Activated T-cell treated with anti-CD3 and anti-CD28 coated beads, Interleukin-2, amount 50 U/mL, for 4 hours (primary cell): ENCODE results near the gene FOSL1. TPM values are rescaled to one million over a fixed set of nuclear protein-coding genes. Genes with fewer than 3 reads are reported as not detected.

ENCODE experiments used
- ATAC-seq, 2 donors: fragments of 200-7000 bp; cut with Tn5 transposase; one replicate each; pipeline ENCODE4 v1.10.0; 2021
- DNase-seq: peaks from one replicate; pipeline ENCODE4 v3.0.0-alpha.2; 2020
- H3K27me3 Mint-ChIP-seq: one replicate; pipeline ENCODE4 v1.8.0; 2021; ENCODE audit warnings: low read depth, mixed read lengths
- H3K36me3 Mint-ChIP-seq: one replicate; pipeline ENCODE4 v1.8.0; 2022; ENCODE audit warnings: mixed read lengths; ENCODE audit not compliant: insufficient read depth
- H3K4me1 Mint-ChIP-seq: one replicate; pipeline ENCODE4 v1.8.0; 2021; ENCODE audit warnings: low read depth, mixed read lengths
- H3K4me3 Mint-ChIP-seq: one replicate; pipeline ENCODE4 v1.8.0; 2021; ENCODE audit warnings: mild to moderate bottlenecking, moderate library complexity, mixed read lengths
- H3K9me3 Mint-ChIP-seq: one replicate; pipeline ENCODE4 v1.8.0; 2021; ENCODE audit warnings: mixed read lengths
- total RNA-seq, 3 donors: library from RNA; stranded (reverse); gene quantifications; one replicate each; pipeline ENCODE4 v1.2.1, GENCODE V29; 2021

The FOSL1 gene
- total RNA-seq, 3 donors from 2014 or later: 75.6 to 77.2 (median 76.9) TPM

DNA sequence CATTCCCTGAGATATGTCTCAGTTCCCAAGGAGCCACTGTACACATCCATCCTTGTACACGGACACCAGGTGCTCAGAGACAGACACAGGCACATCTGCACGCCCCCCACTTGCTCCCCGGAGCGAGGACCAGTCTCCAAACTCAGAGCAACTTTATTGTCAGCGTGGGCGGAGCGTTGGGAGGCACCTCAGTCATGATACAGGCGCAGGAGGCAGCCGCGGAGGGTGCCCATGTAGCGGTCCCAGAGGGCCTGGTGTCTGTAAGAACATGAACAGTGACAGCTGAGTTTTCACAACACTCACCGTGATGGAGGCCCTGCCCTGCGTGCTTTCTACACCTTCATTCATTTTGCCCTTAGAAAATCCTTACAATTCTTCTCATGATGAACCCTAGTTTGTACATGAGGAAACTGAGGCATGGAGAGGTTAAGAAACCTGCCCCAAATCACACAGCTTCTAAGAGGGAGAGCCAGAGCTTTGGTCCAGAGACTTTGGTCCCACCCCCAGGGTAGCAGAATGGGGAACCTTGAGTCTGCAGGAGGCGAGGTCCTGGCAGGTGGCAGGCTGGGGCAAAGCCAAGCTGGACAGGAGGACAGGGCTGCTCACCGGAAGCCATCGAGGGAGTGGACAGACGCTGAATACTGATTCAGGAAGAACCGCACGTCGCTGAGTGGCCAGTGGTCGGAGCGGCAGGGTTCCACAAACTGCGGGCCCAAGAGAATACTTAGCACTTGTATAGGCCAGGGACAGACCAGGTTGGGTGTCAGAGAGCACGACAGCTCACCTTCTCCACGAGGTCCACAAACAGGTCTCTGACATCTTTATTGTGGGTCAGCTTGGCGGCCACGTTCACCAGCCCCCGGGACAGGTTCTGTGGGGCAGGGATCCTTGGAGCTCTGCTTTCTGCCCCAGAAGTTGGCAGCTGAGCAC, 16.1 kb downstream of the FOSL1 start:
- H3K4me1 Mint-ChIP-seq: peaks cover 49% of the 10 kb centered on the region
- DNase-seq (no peak), ATAC-seq (no peak)
- no peaks in the 10 kb centered on the region for H3K27me3 Mint-ChIP-seq
- no peak overlapping the region for H3K4me3 Mint-ChIP-seq
- peaks cover 15% of the 10 kb centered on the region for H3K36me3 Mint-ChIP-seq
- H3K9me3 Mint-ChIP-seq: no peaks in the 10 kb centered on the region

DNA sequence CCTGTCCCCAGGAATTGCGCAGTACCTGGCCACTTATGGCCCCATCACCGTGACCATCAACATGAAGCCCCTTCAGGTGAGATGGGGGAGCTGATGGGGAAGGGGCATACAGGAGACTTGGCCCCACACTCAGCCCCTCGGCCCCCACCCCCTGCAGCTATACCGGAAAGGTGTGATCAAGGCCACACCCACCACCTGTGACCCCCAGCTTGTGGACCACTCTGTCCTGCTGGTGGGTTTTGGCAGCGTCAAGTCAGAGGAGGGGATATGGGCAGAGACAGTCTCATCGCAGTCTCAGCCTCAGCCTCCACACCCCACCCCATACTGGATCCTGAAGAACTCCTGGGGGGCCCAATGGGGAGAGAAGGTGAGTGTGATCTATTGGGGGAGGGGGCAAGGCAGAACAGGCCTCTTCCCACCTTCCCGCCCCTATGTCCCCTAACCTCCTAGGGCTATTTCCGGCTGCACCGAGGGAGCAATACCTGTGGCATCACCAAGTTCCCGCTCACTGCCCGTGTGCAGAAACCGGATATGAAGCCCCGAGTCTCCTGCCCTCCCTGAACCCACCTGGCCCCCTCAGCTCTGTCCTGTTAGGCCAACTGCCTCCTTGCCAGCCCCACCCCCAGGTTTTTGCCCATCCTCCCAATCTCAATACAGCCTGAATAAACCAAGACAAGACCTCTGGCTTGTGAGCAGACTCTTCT, 17.0 kb downstream of the FOSL1 start:
- Mint-ChIP-seq H3K4me1 (peaks cover 48% of the 10 kb centered on the region), H3K4me3 (no peak overlapping the region), H3K36me3 (peaks cover 15% of the 10 kb centered on the region), H3K27me3 (no peaks in the 10 kb centered on the region), H3K9me3 (no peaks in the 10 kb centered on the region)
- DNase-seq (no peak), ATAC-seq (no peak)

DNA sequence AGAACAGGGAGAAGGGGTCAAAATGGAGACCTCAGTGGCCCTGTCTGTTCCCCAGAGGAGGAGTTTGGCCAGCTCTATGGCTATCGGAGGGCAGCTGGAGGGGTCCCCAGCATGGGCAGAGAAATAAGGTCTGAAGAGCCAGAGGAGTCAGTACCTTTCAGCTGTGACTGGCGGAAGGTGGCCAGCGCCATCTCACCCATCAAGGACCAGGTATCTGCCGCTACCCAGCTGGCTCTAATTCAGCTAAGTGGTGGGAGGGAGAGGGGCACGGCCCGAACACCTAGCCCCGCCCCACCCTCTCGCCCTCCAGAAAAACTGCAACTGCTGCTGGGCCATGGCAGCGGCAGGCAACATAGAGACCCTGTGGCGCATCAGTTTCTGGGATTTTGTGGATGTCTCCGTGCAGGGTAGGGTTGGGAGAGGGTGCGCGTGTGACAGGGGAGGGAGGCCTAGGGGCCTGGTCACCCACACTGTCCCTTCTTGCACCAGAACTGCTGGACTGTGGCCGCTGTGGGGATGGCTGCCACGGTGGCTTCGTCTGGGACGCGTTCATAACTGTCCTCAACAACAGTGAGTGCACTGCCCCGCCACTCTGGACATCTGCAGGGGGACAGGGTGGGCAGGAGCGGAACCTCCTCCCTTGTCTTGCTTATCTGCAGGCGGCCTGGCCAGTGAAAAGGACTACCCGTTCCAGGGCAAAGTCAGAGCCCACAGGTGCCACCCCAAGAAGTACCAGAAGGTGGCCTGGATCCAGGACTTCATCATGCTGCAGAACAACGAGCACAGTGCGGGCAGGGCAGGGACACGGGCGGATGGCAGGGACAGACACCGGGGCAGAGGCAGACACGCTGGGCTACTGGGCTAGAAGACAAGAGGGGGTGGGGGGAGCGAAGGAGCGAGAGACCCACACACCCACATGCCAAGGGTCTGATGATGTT, 17.8 kb downstream of the FOSL1 start:
- Mint-ChIP-seq H3K4me3 (no peak overlapping the region), H3K27me3 (no peaks in the 10 kb centered on the region), H3K4me1 (peaks cover 48% of the 10 kb centered on the region), H3K36me3 (peaks cover 15% of the 10 kb centered on the region), H3K9me3 (no peaks in the 10 kb centered on the region)
- DNase-seq (no peak), ATAC-seq (no peak)

DNA sequence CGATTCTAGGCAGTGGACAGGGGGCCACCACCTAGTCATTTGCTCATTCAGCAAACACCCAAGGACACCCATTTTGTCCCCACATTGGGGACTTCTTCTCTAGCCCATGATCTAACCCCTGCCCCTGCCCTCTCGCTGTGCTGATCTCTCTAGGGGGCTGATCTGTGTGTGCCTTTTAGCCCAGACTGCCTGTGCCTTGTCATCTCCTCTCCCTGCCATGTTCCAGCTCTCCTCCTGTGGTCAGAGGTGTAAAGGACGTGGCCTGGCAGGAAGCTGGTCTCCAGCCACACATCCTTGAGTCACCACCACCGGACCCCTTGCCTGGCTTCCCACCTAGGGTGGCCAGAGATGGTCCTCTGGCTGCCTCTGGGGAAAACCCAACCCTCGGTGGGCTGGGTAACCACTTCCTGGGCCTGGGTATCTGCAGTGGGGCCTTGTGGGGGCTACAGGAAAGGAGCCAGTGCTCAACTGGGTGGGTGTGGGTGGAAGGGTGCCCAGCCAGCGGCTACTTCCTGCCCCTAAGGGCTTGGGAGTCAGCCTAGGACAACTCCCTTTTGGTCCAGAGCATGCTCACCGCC, 19.3 kb downstream of the FOSL1 start:
- no peak for DNase-seq
- peak in 1 of 2 donors; percentile 5 for ATAC-seq
- Mint-ChIP-seq H3K4me3 (peak overlapping the region; percentile 71), H3K27me3 (no peaks in the 10 kb centered on the region), H3K36me3 (peaks cover 8% of the 10 kb centered on the region), H3K9me3 (no peaks in the 10 kb centered on the region), H3K4me1 (peaks cover 43% of the 10 kb centered on the region)

DNA sequence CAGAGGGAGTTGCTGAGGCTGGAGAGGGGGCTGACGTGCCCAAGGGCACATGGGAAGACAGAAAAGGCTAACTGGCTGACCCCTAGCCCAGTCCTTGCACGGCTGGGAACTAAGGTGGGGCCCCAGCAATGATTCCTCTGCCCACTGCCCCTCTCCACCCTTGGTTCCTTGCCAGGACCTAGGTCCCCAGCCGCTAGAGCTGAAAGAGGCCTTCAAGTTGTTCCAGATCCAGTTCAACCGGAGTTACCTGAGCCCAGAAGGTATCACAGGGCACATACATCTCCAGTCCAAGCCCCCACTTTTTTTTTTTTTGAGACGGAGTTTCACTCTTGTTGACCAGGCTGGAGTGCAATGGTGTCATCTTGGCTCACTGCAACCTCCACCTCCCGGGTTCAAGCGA, 20.2 kb downstream of the FOSL1 start:
- DNase-seq (no peak), ATAC-seq (no peak)
- Mint-ChIP-seq H3K4me3 (peak overlapping the region; percentile 71), H3K4me1 (peaks cover 43% of the 10 kb centered on the region), H3K27me3 (no peaks in the 10 kb centered on the region), H3K36me3 (peaks cover 8% of the 10 kb centered on the region), H3K9me3 (no peaks in the 10 kb centered on the region)

DNA sequence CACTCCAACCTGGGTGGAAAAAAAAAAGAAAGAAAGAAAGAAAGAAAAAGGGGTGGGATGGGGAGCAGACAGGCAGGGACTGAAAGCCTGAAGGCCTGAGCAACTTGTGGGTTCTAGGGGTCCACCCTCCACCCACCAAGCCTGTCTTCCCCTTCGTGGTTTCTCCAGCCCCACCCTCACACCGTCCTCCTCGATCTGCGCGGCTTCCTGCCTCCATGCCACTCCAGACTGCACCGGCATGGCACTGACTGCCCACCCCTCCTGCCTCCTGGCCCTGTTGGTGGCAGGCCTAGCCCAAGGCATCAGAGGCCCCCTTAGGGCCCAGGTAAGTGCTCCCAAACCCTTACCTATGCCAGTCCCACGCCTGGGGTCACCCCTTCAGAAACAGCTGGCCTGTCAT, 20.6 kb downstream of the FOSL1 start, which contains the start of gene CTSW:
CTSW (plus strand) TSS at position 221 of the 400 bp plus-strand sequence; CDS start at position 239, 18 bp downstream.
- no peak for DNase-seq
- peak; percentile 61 to 65 for ATAC-seq
- Mint-ChIP-seq H3K36me3 (peaks cover 7% of the 10 kb centered on the region), H3K4me3 (peak within 1 kb of the TSS; percentile 71), H3K27me3 (no peaks in the 10 kb centered on the region), H3K9me3 (no peaks in the 10 kb centered on the region), H3K4me1 (peaks cover 41% of the 10 kb centered on the region)

DNA sequence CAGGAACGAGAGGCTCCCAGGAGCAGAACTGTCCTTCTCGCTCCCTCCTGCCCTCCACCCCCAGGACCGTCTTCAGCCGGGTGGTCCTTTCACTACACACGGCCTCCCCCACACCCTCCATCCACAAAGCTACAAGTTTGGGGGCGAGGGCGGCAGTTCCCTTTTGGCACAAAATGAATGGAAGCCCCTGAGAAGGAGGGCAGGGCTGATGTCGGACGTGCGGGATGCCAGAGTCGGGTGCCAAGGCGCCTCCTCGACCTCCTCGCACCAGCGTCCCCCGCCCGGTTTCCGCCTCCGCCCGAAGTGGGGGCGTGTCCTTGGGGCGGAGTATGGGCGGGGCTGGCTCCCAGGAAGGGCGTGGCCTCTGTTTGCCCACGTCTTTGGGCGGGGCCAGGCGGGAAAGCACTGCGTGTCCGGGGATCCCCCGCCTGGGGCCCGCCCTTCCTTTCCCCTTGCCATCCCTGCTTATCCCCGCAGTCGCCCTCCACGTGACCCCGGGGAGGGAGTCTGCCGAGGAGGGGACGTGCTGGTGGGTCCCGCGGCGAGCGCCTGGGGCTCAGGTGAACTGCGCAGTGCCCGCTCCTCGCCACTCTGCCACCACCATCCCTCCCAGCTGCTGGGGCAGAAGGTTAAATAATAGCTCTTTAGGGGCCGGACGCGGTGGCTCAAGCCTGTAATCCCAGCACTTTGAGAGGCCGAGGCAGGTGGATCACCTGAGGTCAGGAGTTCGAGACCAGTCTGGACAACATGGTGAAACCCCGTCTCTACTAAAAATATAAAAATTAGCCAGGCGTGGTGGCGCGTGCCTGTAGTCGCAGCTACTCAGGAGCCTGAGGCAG, 26.7 kb downstream of the FOSL1 start:
- Mint-ChIP-seq H3K27me3 (no peaks in the 10 kb centered on the region), H3K4me3 (peak overlapping the region; percentile 84), H3K9me3 (no peaks in the 10 kb centered on the region), H3K4me1 (peaks cover 26% of the 10 kb centered on the region), H3K36me3 (no peaks in the 10 kb centered on the region)
- DNase-seq: peak; percentile 97
- peak; percentile 87 to 88 for ATAC-seq

DNA sequence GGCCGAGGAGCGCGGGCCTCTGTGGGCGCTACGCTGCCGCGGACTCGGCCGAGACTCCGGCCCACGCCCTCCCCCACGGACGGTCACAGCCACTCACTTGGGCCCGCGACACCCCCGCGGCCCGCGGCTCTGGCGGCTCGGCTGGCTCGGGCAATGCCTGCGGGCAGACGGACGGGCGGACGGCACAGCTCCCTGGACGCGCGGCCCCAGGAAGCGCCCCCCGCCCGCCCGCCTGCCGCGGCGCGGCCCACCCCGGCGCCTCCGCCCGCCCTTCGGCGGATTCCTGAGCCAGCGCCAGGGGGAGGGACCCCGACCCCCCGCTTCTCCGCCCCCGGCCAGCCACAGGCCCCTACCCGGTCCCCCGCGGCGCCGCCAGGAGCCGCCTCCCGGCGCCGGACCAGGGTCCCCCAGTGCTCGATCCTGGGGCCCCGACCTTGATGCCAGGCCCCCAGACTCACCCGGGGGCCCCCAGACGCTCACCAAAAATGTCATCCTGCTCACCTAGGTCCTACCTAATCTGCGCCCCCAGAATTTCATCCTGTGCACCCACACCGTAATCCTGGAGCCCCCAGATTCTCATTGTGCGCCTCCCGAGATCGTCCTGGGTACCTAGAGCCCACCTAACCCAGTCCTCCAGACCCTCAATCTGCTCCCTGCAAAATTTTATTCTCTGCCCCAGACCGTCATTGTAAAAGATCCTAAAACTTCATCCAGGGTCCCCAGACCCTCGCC, 27.4 kb downstream of the FOSL1 start, which contains the start of gene EFEMP2:
EFEMP2 (minus strand) TSS at position 215 of the 732 bp plus-strand sequence. CDS start 446 bp downstream, outside the sequence.
- Mint-ChIP-seq H3K27me3 (no peaks in the 10 kb centered on the region), H3K4me1 (peaks cover 21% of the 10 kb centered on the region), H3K4me3 (peak within 1 kb of the TSS; percentile 84), H3K9me3 (no peaks in the 10 kb centered on the region), H3K36me3 (no peaks in the 10 kb centered on the region)
- DNase-seq: no peak
- ATAC-seq: peak in 1 of 2 donors; percentile 8

DNA sequence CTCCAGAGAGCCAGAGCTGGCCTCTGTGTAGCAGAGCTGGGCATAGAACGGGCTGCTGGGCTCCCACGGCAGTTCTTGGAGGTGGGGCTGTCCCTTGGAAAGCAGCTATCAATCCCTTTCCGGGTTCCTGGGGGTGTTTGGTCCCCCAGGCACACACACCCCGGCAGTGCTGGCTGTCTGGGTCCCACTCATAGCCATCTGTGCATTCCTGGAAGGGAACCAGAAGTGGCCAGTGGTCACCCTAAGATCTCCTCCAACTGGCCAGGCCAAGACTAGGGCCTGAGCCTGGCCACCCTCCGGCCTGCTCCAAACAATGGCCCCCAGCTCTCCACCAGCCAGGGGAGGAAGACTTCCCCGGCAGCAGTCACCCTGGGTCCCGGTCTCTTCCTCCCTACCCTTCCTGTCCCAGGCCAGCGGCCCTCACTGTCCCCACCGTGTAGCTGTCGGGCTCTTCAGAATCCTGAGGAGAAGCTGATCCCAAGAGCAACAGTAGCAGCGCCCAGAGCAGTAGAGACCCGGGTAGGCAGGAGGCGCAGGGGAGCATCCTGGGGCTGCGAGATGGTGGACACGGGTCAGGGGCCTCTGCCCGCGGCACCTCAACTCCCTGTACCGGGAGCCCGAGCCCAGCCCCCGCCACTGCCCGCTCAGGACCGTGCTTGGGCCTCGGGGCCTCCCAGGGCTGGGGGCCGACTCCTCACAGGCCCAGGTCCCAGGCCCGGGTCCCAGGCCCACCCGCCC, 28.2 kb downstream of the FOSL1 start:
- no peak for ATAC-seq

DNA sequence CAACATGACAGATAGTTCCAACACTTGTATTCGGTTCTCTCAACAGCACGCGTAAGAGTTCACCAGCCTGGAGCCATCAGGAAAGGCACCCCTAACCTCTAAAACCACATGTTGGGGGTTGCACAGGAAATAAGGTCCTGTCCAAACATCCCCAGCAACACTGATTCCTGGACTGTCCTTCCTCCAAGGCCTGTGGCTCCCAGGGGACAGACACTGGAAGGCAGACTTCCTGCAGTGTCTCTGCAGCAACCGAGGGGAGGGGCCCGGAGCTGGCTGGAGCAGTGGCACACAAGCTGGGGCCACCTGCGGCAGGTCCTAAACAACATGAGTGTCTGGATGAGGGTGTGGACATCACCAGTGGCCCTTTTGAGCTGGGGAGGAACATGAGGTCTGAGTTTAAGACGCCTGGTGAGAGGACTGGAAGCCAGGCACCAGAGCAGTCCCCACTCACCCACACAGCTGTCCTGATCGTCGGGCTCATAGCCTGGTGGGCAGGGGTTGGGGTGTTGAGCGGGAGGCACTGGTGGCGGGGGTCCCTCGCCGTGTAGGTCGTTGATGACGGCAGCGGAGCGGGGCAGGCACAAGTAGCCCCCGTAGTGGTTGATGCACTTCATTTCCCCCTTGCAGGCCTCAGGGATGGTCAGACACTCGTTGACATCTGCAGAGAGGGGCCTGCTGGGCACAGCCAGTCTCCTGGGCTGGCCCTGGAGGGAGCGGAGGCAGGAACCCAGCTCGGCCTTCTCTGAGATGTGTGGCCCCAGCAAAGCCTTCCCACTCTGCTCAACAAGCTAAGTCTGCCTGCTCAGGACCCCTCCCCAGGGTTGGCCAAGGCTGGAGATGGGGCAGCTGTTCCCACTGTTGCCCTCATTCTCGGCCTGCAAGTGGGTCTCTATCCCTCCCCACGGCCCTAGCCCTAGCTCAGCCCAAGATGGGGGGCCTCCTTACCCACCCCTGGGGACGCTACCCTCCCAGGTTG, 29.2 kb downstream of the FOSL1 start:
- ATAC-seq (no peak), DNase-seq (no peak)
- peaks cover 5% of the 10 kb centered on the region for H3K36me3 Mint-ChIP-seq
- peaks cover 18% of the 10 kb centered on the region for H3K4me1 Mint-ChIP-seq
- H3K27me3 Mint-ChIP-seq: no peaks in the 10 kb centered on the region
- H3K9me3 Mint-ChIP-seq: no peaks in the 10 kb centered on the region
- no peak overlapping the region for H3K4me3 Mint-ChIP-seq

More for the DNA sequence above, 28.2 kb downstream of the FOSL1 start:
- peaks cover 4% of the 10 kb centered on the region for H3K36me3 Mint-ChIP-seq
- DNase-seq: no peak
- H3K27me3 Mint-ChIP-seq: no peaks in the 10 kb centered on the region
- peaks cover 21% of the 10 kb centered on the region for H3K4me1 Mint-ChIP-seq
- H3K4me3 Mint-ChIP-seq: peak overlapping the region; percentile 49
- H3K9me3 Mint-ChIP-seq: no peaks in the 10 kb centered on the region

DNA sequence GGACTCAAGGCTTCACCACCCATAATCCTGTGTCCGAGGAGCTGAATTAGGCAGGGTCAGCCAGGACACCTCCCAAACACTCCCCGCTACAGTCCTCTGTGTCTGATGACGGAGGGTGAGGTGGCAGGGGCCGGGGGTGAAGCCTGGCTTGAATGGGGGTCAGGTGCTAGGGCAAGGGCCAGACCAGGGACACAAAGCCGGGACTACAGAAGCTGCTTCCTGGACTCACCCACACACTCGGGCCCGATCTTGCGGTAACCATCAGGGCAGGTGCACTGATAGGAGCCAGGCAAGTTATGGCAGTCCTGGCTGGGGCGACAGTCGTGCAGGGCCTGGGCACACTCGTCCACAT, 29.9 kb downstream of the FOSL1 start:
- H3K9me3 Mint-ChIP-seq: no peaks in the 10 kb centered on the region
- DNase-seq (no peak), ATAC-seq (no peak)
- H3K27me3 Mint-ChIP-seq: no peaks in the 10 kb centered on the region
- H3K4me1 Mint-ChIP-seq: peaks cover 18% of the 10 kb centered on the region
- H3K36me3 Mint-ChIP-seq: peaks cover 5% of the 10 kb centered on the region
- no peak overlapping the region for H3K4me3 Mint-ChIP-seq
